ENCODE measurements around the gene FNBP1L. TPM values are rescaled to one million over a fixed set of nuclear protein-coding genes. Genes with fewer than 3 reads are reported as not detected.

FNBP1L gene
- total and polyA plus RNA-seq, 9 of the 15 experiments (the other 6 are each of a cell fraction or from before 2014, with no cell fraction given), result 1.4 to 6.9 (median 5.9) TPM

- no peak for TF ChIP-seq ZFP91 (CRISPR knock-in tag; IDR thresholded peaks at IDR 0.05)
- TF ChIP-seq ELK3 (CRISPR knock-in tag; IDR thresholded peaks at IDR 0.05), result no peak
- peak; percentile 41; the same call in 1 of the 2 replicates for TF ChIP-seq POLR2A (conservative IDR thresholded peaks at IDR 0.05)
- TF ChIP-seq RERE (CRISPR knock-in tag; IDR thresholded peaks at IDR 0.05; ENCODE audit: borderline replicate concordance), result no peak
- TF ChIP-seq PHB2 (IDR thresholded peaks at IDR 0.05; ENCODE audit: low read depth), result no peak
- no peak for TF ChIP-seq GATAD2B (IDR thresholded peaks at IDR 0.05; ENCODE audit: borderline replicate concordance)
- TF ChIP-seq PHTF2 (CRISPR knock-in tag; IDR thresholded peaks at IDR 0.05), result no peak
- peak; percentile 52; the same call in 1 of the 2 replicates for TF ChIP-seq PKNOX1 (IDR thresholded peaks at IDR 0.05)
- 0 out of 2 replicates have a peak, but pooled peaks have one; percentile 37 for TF ChIP-seq BRD4 (IDR thresholded peaks at IDR 0.05)
- TF ChIP-seq YY1 (IDR thresholded peaks at IDR 0.05; ENCODE audit: borderline replicate concordance in 1 of 3, control insufficient read depth in 1 of 3, extremely low read depth in 1 of 3, insufficient read depth in 3 of 3, insufficient read length in 1 of 3, insufficient replicate concordance in 2 of 3, low read depth in 1 of 3, low read length in 2 of 3), result peak in 1 of 3 experiments; percentile 23
- no peak for TF ChIP-seq ETS2 (tag; IDR thresholded peaks at IDR 0.05; ENCODE audit: borderline replicate concordance, poor library complexity, severe bottlenecking)
- no peak for TF ChIP-seq CBFB (CRISPR knock-in tag; IDR thresholded peaks at IDR 0.05)
- no peak for TF ChIP-seq ZNF444 (CRISPR knock-in tag; IDR thresholded peaks at IDR 0.05)
- 0 out of 4 replicates have a peak, but pooled peaks of 1 of the 2 experiments have one; percentile 19 for TF ChIP-seq NRF1 (conservative IDR thresholded peaks at IDR 0.05 in 1 of 2, IDR thresholded peaks at IDR 0.05 in 1 of 2)
- TF ChIP-seq ARID3B (CRISPR knock-in tag; IDR thresholded peaks at IDR 0.05; ENCODE audit: borderline replicate concordance), result no peak
Measured at GRCh38 chr1:93504247-93505033, 56.5 kb downstream of the FNBP1L start (continued).
